ENCODE measurements around the gene OR5K4. TPM values are rescaled to one million over a fixed set of nuclear protein-coding genes. Genes with fewer than 3 reads are reported as not detected.
"Not testable (repeated sequence)": the region's sequence is repeated elsewhere in the genome, so short reads cannot be mapped to it uniquely, and the experiment has no call there.

Gene OR5K4
- total RNA-seq, 1 donor from 2014 or later: not detected

GRCh38 chr3:98371853-98372252, 18.2 kb downstream of the OR5K4 start:
- ATAC-seq: no peak

GRCh38 chr3:98372445-98372844, 18.8 kb downstream of the OR5K4 start:
- no peak for ATAC-seq

- peak; percentile 22 for ATAC-seq
Measured at GRCh38 chr3:98376631-98377030, 23.0 kb downstream of the OR5K4 start.

- ATAC-seq: peak; percentile 79
Measured at GRCh38 chr3:98388147-98388546, 34.5 kb downstream of the OR5K4 start.

- no peak for ATAC-seq
Measured at GRCh38 chr3:98390366-98390765, 36.7 kb downstream of the OR5K4 start, which contains the start of gene OR5K3. Gene OR5K3, plus strand, starts transcription at chr3:98390666. Its CDS starts 0 bp downstream, at chr3:98390666.

DNA sequence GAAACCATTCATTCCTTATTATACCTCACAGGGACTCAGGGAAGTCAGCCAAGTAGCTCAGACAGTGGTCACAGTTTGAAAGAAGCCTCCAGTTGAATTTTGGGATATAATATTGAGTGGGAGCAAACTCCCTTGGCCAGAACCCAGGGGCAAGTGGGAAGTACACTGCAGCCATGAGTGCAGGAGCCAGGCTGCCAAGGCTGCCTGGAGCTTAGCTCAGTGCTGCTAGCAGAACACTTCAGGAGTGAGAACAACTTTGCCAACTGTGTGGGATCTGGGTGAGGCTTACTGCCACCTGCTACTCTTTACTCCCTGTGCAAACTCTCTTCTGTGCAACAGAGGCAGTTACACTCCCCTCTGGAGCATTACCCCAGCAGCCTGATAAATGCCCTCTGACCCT, 41.4 kb downstream of the OR5K4 start:
- ATAC-seq: no peak

GRCh38 chr3:98396482-98396881, 42.8 kb downstream of the OR5K4 start:
- not testable (repeated sequence) for ATAC-seq

DNA sequence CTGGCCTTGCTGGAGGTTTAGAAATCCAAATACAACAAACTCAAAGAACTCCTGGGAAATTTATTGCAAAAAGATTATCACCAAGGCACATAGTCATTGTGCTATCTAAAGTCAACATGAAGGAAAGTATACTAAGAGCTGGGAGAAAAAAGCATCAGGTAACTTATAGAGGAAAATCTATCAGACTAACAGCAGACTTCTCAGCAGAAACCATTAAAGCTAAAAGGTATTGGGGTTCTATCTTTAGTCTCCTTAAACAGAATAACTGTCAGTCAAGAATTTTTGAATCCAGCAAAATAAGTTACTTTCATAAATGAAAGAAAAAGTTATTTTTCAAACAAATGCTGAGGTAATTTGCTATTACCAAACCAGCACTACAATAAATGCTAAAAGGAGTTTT, 44.9 kb downstream of the OR5K4 start:
- ATAC-seq: no peak

- ATAC-seq: no peak
Measured at GRCh38 chr3:98402507-98402906, 48.9 kb downstream of the OR5K4 start.

GRCh38 chr3:98404010-98404409, 50.4 kb downstream of the OR5K4 start:
- no peak for ATAC-seq

Other genes starting within 250 kb of the OR5K4 start
- not detected for gene OR5H1, start 223.1 kb upstream of the OR5K4 start, total RNA-seq
- not detected for gene OR5H14, start 206.4 kb upstream of the OR5K4 start, total RNA-seq
- gene OR5H15, start 187.2 kb upstream of the OR5K4 start, total RNA-seq: not detected
- not detected for gene OR5H6, start 89.6 kb upstream of the OR5K4 start, total RNA-seq
- not detected for gene OR5H2, start 71.3 kb upstream of the OR5K4 start, total RNA-seq
- not detected for gene OR5K3, start 36.8 kb downstream of the OR5K4 start, total RNA-seq
- not detected for gene OR5K1, start 109.3 kb downstream of the OR5K4 start, total RNA-seq
- gene OR5K2, start 143.8 kb downstream of the OR5K4 start, total RNA-seq: not detected
- gene CLDND1, start 169.0 kb downstream of the OR5K4 start, total RNA-seq: 81.6 TPM
- gene GPR15, start 178.1 kb downstream of the OR5K4 start, total RNA-seq: 0.32 TPM
- gene CPOX, start 239.8 kb downstream of the OR5K4 start, total RNA-seq: 15.4 TPM

Measured in esophagus mucosa (tissue), 1 donor.